ENCODE measurements around the gene TMOD3. TPM values are rescaled to one million over a fixed set of nuclear protein-coding genes. Genes with fewer than 3 reads are reported as not detected.

The TMOD3 gene
- total RNA-seq, 1 experiment from 2014 or later = 54.4 TPM

DNA sequence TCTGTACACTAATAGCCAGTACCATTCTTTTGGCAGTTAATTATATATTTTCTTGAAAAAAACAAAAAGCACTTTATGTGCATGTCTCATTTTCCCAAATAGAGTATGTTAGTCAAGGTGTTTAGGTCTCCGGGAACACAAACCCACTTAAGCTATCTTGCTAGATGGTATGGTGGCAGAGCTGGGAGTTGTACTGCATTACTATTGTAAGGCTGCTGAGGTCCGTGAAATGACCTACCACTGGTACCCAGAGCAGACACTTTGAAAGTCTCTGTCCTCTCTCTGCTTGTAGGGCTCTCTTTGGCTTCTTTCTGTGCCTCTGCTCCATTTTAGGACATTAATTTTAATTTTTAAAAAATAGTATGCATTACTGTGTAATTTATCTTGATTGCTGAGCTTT, 8.8 kb downstream of the TMOD3 start:
- intact Hi-C loops (cut with micrococcal nuclease; ENCODE audit: unreplicated experiment) = no loop called here
- BruUV-seq (replicated peaks) = no TSS peak
- TF ChIP-seq CTCF (IDR thresholded peaks at IDR 0.05; ENCODE audit: insufficient read depth in 1 of 2, low read depth in 1 of 2, low read length in 1 of 2, severe bottlenecking in 1 of 2, unreplicated experiment in 1 of 2) = no peak
- Histone ChIP-seq H3K9me3 (no peaks in the 10 kb centered on the region), H3K4me3 (ENCODE audit: low read depth, low read length) (no peak overlapping the region), H3K27me3 (replicated peaks; ENCODE audit: control insufficient read depth, insufficient read depth, low read length) (no peaks in the 10 kb centered on the region), H3K4me1 (peaks cover 24% of the 10 kb centered on the region), H3K36me3 (ENCODE audit: control insufficient read depth, insufficient read depth, low read length) (no peaks in the 10 kb centered on the region)
- Mint-ChIP-seq H3K27ac (ENCODE audit: unreplicated experiment) (no peak overlapping the region), H3K4me1 (ENCODE audit: low read depth, unreplicated experiment) (peaks cover 42% of the 10 kb centered on the region), H3K36me3 (ENCODE audit: insufficient read depth, unreplicated experiment) (no peaks in the 10 kb centered on the region), H3K4me3 (ENCODE audit: unreplicated experiment) (no peak overlapping the region), H3K9me3 (ENCODE audit: unreplicated experiment) (no peaks in the 10 kb centered on the region), H3K27me3 (ENCODE audit: insufficient read depth, unreplicated experiment) (no peaks in the 10 kb centered on the region)
- CTCF ChIA-PET = no interaction called here
- POLR2A ChIA-PET = interaction anchor here (0.5 kb wide), 1 partner anchor 8 kb away, joined by 4 read pairs; no protein-coding TSS in a partner anchor
- no peak for DNase-seq

DNA sequence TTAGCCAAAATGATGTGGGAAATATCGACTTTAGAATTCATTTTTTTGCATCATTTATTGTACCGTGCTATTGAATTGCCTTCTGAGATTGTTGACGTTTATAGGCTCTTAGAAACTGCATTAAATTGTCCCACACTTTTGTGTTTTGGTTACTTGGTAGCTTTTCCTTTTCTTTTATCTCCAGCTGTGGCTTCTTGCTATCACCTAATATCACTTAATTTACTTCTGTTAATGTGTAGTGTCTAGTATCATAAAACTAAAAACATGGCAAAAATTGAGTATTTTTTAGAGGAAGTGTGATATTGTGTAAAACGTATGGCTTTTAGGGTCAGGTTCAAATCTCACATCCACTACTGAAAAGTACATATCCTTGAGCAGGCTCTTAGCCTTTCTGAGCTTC, 11.2 kb downstream of the TMOD3 start:
- H3K36me3 ChIP-seq (ENCODE audit: control insufficient read depth, insufficient read depth, low read length) = no peaks in the 10 kb centered on the region
- POLR2A ChIA-PET = no interaction called here
- no peaks in the 10 kb centered on the region for H3K9me3 ChIP-seq
- no peak overlapping the region for H3K27ac Mint-ChIP-seq (ENCODE audit: unreplicated experiment)
- H3K27me3 ChIP-seq (replicated peaks; ENCODE audit: control insufficient read depth, insufficient read depth, low read length) = no peaks in the 10 kb centered on the region
- CTCF ChIA-PET = no interaction called here
- no peak overlapping the region for H3K4me3 Mint-ChIP-seq (ENCODE audit: unreplicated experiment)
- H3K4me1 Mint-ChIP-seq (ENCODE audit: low read depth, unreplicated experiment) = peaks cover 44% of the 10 kb centered on the region
- no TSS peak for BruUV-seq (replicated peaks)
- intact Hi-C loops (cut with micrococcal nuclease; ENCODE audit: unreplicated experiment) = no loop called here
- no peak for TF ChIP-seq CTCF (IDR thresholded peaks at IDR 0.05; ENCODE audit: insufficient read depth in 1 of 2, low read depth in 1 of 2, low read length in 1 of 2, severe bottlenecking in 1 of 2, unreplicated experiment in 1 of 2)
- no peak for DNase-seq
- no peak overlapping the region for H3K4me3 ChIP-seq (ENCODE audit: low read depth, low read length)
- no peaks in the 10 kb centered on the region for H3K9me3 Mint-ChIP-seq (ENCODE audit: unreplicated experiment)
- H3K36me3 Mint-ChIP-seq (ENCODE audit: insufficient read depth, unreplicated experiment) = peaks cover 7% of the 10 kb centered on the region
- no peaks in the 10 kb centered on the region for H3K27me3 Mint-ChIP-seq (ENCODE audit: insufficient read depth, unreplicated experiment)
- peaks cover 48% of the 10 kb centered on the region for H3K4me1 ChIP-seq

- CTCF ChIA-PET = no interaction called here
- peaks cover 53% of the 10 kb centered on the region for H3K4me1 ChIP-seq
- H3K27ac Mint-ChIP-seq (ENCODE audit: unreplicated experiment) = no peak overlapping the region
Measured at GRCh38 chr15:51841406-51842040, 12.1 kb downstream of the TMOD3 start.

More at GRCh38 chr15:51841406-51842040, 12.1 kb downstream of the TMOD3 start:
- H3K36me3 ChIP-seq (ENCODE audit: control insufficient read depth, insufficient read depth, low read length) = no peaks in the 10 kb centered on the region
- intact Hi-C loops (cut with micrococcal nuclease; ENCODE audit: unreplicated experiment) = loop anchor here (2.0 kb wide), 2 partner anchors 13 to 33 kb away; partner anchors contain the start of gene TMOD3
- no peaks in the 10 kb centered on the region for H3K9me3 ChIP-seq
- Mint-ChIP-seq H3K36me3 (ENCODE audit: insufficient read depth, unreplicated experiment) (peaks cover 7% of the 10 kb centered on the region), H3K27me3 (ENCODE audit: insufficient read depth, unreplicated experiment) (no peaks in the 10 kb centered on the region), H3K9me3 (ENCODE audit: unreplicated experiment) (no peaks in the 10 kb centered on the region), H3K4me3 (ENCODE audit: unreplicated experiment) (no peak overlapping the region), H3K4me1 (ENCODE audit: low read depth, unreplicated experiment) (peaks cover 44% of the 10 kb centered on the region)
- BruUV-seq (replicated peaks) = no TSS peak
- H3K4me3 ChIP-seq (ENCODE audit: low read depth, low read length) = no peak overlapping the region
- POLR2A ChIA-PET = no interaction called here
- TF ChIP-seq CTCF (IDR thresholded peaks at IDR 0.05; ENCODE audit: insufficient read depth in 1 of 2, low read depth in 1 of 2, low read length in 1 of 2, severe bottlenecking in 1 of 2, unreplicated experiment in 1 of 2) = no peak
- DNase-seq = no peak
- no peaks in the 10 kb centered on the region for H3K27me3 ChIP-seq (replicated peaks; ENCODE audit: control insufficient read depth, insufficient read depth, low read length)

Data from Caco-2 (cell line).